Measurements from ENCODE around the gene COG5.

Gene COG5

DNA sequence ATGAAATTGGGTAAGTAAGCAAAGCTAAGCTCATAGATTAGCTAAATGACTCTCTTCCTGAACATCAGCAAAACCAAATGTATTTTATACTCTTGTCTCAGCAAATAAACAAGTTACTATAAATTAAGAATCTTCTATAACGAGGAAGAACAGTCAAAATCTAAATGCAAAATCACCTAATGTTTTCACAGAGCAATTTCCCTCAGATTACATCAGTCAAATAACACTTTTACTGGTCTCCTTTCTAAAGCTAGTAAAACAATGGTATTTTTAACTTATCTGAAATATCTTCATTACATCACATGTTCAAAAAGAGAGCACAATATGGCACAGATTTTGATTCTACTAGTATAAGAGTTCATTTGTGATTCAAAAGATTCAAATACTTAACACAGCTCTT lies 110.3 kb downstream of the COG5 start:
- TF ChIP-seq SPI1 (IDR thresholded peaks at IDR 0.05; ENCODE audit: borderline replicate concordance, low read depth), result no peak
- TF ChIP-seq, protein P1, sequence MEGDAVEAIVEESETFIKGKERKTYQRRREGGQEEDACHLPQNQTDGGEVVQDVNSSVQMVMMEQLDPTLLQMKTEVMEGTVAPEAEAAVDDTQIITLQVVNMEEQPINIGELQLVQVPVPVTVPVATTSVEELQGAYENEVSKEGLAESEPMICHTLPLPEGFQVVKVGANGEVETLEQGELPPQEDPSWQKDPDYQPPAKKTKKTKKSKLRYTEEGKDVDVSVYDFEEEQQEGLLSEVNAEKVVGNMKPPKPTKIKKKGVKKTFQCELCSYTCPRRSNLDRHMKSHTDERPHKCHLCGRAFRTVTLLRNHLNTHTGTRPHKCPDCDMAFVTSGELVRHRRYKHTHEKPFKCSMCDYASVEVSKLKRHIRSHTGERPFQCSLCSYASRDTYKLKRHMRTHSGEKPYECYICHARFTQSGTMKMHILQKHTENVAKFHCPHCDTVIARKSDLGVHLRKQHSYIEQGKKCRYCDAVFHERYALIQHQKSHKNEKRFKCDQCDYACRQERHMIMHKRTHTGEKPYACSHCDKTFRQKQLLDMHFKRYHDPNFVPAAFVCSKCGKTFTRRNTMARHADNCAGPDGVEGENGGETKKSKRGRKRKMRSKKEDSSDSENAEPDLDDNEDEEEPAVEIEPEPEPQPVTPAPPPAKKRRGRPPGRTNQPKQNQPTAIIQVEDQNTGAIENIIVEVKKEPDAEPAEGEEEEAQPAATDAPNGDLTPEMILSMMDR (IDR thresholded peaks at IDR 0.05; ENCODE audit: insufficient read depth, low read length), result no peak
- no peak for TF ChIP-seq POLR2AphosphoS5 (IDR thresholded peaks at IDR 0.05; ENCODE audit: low read depth)
- no peak for TF ChIP-seq REST (IDR thresholded peaks at IDR 0.05; ENCODE audit: insufficient replicate concordance, low read depth)
- TF ChIP-seq GABPA (IDR thresholded peaks at IDR 0.05; ENCODE audit: low read depth), result no peak
- no peak overlapping the region for H3K4me3 ChIP-seq (replicated peaks; ENCODE audit: insufficient read depth, low read length)
- no peak overlapping the region for H3K27ac ChIP-seq (replicated peaks)
- no peak for DNase-seq (ENCODE audit: low read depth in 1 of 2, low spot score in 1 of 2)
- H3K27me3 ChIP-seq (ENCODE audit: insufficient read depth, poor library complexity, severe bottlenecking), result no peaks in the 10 kb centered on the region

GRCh38 chr7:107450970-107451369 lies 112.8 kb downstream of the COG5 start:
- DNase-seq (ENCODE audit: low read depth in 1 of 2, low spot score in 1 of 2), result no peak

GRCh38 chr7:107446988-107447387 lies 116.7 kb downstream of the COG5 start:
- Histone ChIP-seq H3K27me3 (ENCODE audit: insufficient read depth, poor library complexity, severe bottlenecking) (no peaks in the 10 kb centered on the region), H3K27ac (replicated peaks) (no peak overlapping the region), H3K4me3 (replicated peaks; ENCODE audit: insufficient read depth, low read length) (no peak overlapping the region)
- DNase-seq (ENCODE audit: low read depth in 1 of 2, low spot score in 1 of 2), result no peak
- TF ChIP-seq REST (IDR thresholded peaks at IDR 0.05; ENCODE audit: insufficient replicate concordance, low read depth), result no peak
- TF ChIP-seq POLR2AphosphoS5 (IDR thresholded peaks at IDR 0.05; ENCODE audit: low read depth), result no peak
- no peak for TF ChIP-seq SPI1 (IDR thresholded peaks at IDR 0.05; ENCODE audit: borderline replicate concordance, low read depth)
- TF ChIP-seq, protein P1 (IDR thresholded peaks at IDR 0.05; ENCODE audit: insufficient read depth, low read length), result no peak
- no peak for TF ChIP-seq GABPA (IDR thresholded peaks at IDR 0.05; ENCODE audit: low read depth)

More at GRCh38 chr7:107450970-107451369, 112.8 kb downstream of the COG5 start:
- no peak overlapping the region for H3K4me3 ChIP-seq (replicated peaks; ENCODE audit: insufficient read depth, low read length)
- no peak for TF ChIP-seq REST (IDR thresholded peaks at IDR 0.05; ENCODE audit: insufficient replicate concordance, low read depth)
- no peak for TF ChIP-seq POLR2AphosphoS5 (IDR thresholded peaks at IDR 0.05; ENCODE audit: low read depth)
- no peak for TF ChIP-seq SPI1 (IDR thresholded peaks at IDR 0.05; ENCODE audit: borderline replicate concordance, low read depth)
- TF ChIP-seq GABPA (IDR thresholded peaks at IDR 0.05; ENCODE audit: low read depth), result no peak
- TF ChIP-seq, protein P1 (IDR thresholded peaks at IDR 0.05; ENCODE audit: insufficient read depth, low read length), result no peak
- H3K27ac ChIP-seq (replicated peaks), result no peak overlapping the region
- no peaks in the 10 kb centered on the region for H3K27me3 ChIP-seq (ENCODE audit: insufficient read depth, poor library complexity, severe bottlenecking)
